HL-60 (cell line): ENCODE results near the gene DPF3.

ENCODE experiments used
- TF ChIP-seq, protein P1 (sequence below): IDR thresholded peaks from one replicate; pipeline ENCODE4 v1.5.1; 2011; ENCODE audit warnings: low read length, control low read depth, inconsistent platforms; ENCODE audit not compliant: insufficient read depth
- TF ChIP-seq, protein P2 (sequence below): IDR thresholded peaks from 2 replicates; pipeline ENCODE4 v1.6.1; 2012; ENCODE audit warnings: low read depth; ENCODE audit not compliant: insufficient replicate concordance

DNA sequence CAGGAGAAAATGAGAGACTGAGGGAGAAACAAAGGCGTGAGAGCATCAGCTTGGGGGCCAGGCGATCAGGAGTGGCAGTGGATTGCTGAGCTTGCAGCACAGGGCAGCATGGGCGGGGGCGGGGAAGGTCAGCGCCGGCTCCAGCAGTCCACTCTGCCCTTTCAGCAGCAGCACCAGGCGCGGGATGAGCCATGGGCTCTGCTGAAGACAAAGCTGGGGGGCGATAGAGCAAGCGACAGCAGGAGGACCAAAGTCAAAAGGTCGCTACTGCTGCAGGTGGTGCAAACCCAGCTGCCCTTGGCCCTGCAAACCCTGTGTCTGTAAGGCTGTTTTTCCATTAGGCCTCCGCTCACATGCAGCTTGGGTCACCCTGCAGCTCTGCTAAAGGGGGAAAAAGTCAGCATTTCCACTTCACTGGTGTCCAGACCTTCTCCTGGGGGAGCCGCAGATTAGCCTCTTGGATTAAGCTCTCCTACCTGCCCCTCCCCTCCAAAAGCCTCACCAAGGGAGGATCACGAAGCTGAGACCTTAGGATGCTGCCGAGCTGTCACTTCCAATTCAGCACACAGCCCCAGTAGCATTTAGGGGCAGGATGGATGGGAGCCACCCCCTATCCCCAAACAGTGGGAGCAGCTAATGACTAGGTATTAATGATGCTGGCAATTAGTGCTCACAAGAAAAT is 204.8 kb downstream of the DPF3 start:
- TF ChIP-seq, protein P1, sequence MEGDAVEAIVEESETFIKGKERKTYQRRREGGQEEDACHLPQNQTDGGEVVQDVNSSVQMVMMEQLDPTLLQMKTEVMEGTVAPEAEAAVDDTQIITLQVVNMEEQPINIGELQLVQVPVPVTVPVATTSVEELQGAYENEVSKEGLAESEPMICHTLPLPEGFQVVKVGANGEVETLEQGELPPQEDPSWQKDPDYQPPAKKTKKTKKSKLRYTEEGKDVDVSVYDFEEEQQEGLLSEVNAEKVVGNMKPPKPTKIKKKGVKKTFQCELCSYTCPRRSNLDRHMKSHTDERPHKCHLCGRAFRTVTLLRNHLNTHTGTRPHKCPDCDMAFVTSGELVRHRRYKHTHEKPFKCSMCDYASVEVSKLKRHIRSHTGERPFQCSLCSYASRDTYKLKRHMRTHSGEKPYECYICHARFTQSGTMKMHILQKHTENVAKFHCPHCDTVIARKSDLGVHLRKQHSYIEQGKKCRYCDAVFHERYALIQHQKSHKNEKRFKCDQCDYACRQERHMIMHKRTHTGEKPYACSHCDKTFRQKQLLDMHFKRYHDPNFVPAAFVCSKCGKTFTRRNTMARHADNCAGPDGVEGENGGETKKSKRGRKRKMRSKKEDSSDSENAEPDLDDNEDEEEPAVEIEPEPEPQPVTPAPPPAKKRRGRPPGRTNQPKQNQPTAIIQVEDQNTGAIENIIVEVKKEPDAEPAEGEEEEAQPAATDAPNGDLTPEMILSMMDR = no peak
- TF ChIP-seq, protein P2, sequence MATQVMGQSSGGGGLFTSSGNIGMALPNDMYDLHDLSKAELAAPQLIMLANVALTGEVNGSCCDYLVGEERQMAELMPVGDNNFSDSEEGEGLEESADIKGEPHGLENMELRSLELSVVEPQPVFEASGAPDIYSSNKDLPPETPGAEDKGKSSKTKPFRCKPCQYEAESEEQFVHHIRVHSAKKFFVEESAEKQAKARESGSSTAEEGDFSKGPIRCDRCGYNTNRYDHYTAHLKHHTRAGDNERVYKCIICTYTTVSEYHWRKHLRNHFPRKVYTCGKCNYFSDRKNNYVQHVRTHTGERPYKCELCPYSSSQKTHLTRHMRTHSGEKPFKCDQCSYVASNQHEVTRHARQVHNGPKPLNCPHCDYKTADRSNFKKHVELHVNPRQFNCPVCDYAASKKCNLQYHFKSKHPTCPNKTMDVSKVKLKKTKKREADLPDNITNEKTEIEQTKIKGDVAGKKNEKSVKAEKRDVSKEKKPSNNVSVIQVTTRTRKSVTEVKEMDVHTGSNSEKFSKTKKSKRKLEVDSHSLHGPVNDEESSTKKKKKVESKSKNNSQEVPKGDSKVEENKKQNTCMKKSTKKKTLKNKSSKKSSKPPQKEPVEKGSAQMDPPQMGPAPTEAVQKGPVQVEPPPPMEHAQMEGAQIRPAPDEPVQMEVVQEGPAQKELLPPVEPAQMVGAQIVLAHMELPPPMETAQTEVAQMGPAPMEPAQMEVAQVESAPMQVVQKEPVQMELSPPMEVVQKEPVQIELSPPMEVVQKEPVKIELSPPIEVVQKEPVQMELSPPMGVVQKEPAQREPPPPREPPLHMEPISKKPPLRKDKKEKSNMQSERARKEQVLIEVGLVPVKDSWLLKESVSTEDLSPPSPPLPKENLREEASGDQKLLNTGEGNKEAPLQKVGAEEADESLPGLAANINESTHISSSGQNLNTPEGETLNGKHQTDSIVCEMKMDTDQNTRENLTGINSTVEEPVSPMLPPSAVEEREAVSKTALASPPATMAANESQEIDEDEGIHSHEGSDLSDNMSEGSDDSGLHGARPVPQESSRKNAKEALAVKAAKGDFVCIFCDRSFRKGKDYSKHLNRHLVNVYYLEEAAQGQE = no peak
